GM19193 (cell line): Measurements from ENCODE around the gene BARX1.

ENCODE experiments used
- POLR2A ChIP-seq: IDR thresholded peaks from 4 replicates; pipeline ENCODE4 v1.6.1; 2011; ENCODE audit not compliant: insufficient read depth, insufficient read length; ENCODE audit errors: extremely low read depth

BARX1 gene

GRCh38 chr9:93903886-93904648, 51.1 kb downstream of the BARX1 start:
- no peak for TF ChIP-seq POLR2A

- no peak for TF ChIP-seq POLR2A
These were observed 52.1 kb downstream of the BARX1 start for GRCh38 chr9:93902780-93903655.

- no peak for TF ChIP-seq POLR2A
These were observed 52.9 kb downstream of the BARX1 start for GRCh38 chr9:93902051-93902779.
